ENCODE measurements around the gene WDR83. TPM values are rescaled to one million over a fixed set of nuclear protein-coding genes. Genes with fewer than 3 reads are reported as not detected.
A peak's percentile ranks its signal among the peaks of the same experiment; 100 is the strongest.

Gene WDR83
- total RNA-seq, 1 donor from 2014 or later, result 16.3 TPM

DNA sequence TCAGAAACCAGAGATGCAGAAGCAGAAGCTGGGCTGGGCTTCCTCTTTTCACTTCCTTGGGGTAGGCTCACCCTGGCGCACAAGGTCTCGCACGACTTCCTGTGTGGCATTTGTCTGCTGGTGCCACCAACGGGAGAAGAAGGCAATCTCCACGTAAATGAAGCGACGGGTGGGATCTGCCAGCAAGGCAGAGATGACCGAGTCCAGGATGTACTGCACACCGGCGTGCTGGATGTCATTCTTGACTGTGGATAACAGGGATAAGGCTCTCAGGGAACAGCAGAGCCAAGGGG, 1.4 kb upstream of the WDR83 start:
- Mint-ChIP-seq H3K4me1 (ENCODE audit: low read depth, unreplicated experiment) (peaks cover 16% of the 10 kb centered on the region), H3K9me3 (ENCODE audit: unreplicated experiment) (peaks cover 2% of the 10 kb centered on the region), H3K4me3 (ENCODE audit: unreplicated experiment) (no peak overlapping the region), H3K27ac (ENCODE audit: unreplicated experiment) (no peak overlapping the region), H3K27me3 (ENCODE audit: unreplicated experiment) (peaks cover 8% of the 10 kb centered on the region), H3K36me3 (ENCODE audit: unreplicated experiment) (no peaks in the 10 kb centered on the region)
- TF ChIP-seq, protein P1, sequence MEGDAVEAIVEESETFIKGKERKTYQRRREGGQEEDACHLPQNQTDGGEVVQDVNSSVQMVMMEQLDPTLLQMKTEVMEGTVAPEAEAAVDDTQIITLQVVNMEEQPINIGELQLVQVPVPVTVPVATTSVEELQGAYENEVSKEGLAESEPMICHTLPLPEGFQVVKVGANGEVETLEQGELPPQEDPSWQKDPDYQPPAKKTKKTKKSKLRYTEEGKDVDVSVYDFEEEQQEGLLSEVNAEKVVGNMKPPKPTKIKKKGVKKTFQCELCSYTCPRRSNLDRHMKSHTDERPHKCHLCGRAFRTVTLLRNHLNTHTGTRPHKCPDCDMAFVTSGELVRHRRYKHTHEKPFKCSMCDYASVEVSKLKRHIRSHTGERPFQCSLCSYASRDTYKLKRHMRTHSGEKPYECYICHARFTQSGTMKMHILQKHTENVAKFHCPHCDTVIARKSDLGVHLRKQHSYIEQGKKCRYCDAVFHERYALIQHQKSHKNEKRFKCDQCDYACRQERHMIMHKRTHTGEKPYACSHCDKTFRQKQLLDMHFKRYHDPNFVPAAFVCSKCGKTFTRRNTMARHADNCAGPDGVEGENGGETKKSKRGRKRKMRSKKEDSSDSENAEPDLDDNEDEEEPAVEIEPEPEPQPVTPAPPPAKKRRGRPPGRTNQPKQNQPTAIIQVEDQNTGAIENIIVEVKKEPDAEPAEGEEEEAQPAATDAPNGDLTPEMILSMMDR (IDR thresholded peaks at IDR 0.05; ENCODE audit: partially characterized antibody, unreplicated experiment), result no peak
- DNase-seq, result no peak

DNA sequence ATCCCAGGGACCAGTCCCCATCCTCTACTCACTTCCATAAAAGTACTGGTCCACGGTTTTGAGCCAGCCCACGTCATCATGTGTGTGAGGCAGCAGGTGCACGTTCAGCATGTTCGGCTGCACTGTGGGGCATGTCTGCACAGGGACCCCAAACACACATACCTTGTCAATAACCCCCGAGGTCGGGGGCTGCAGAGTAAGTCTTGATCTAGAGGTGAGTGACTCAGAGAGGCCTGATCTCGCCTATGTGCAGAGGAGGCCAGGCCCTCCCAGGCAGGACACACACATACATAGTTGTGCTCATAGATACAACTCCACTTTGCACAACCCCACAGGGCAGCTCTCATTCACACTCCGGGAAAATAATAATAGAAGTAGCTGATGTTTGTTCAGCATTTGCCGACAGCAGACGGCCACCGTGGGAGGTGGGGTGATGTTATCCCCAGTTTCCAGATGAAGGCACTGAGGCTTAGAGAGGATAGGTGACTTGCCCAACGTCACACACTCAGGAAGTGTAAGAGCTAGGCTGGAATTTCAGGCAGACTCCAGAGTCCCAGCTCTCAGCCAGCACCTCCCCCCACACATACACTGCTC, 839 bp upstream of the WDR83 start:
- Mint-ChIP-seq H3K4me1 (ENCODE audit: low read depth, unreplicated experiment) (peaks cover 16% of the 10 kb centered on the region), H3K9me3 (ENCODE audit: unreplicated experiment) (peaks cover 3% of the 10 kb centered on the region), H3K4me3 (ENCODE audit: unreplicated experiment) (peak overlapping the region; percentile 94), H3K27ac (ENCODE audit: unreplicated experiment) (peak overlapping the region; percentile 86), H3K27me3 (ENCODE audit: unreplicated experiment) (peaks cover 8% of the 10 kb centered on the region), H3K36me3 (ENCODE audit: unreplicated experiment) (no peaks in the 10 kb centered on the region)
- DNase-seq, result no peak
- TF ChIP-seq, protein P1 (IDR thresholded peaks at IDR 0.05; ENCODE audit: partially characterized antibody, unreplicated experiment), result no peak

DNA sequence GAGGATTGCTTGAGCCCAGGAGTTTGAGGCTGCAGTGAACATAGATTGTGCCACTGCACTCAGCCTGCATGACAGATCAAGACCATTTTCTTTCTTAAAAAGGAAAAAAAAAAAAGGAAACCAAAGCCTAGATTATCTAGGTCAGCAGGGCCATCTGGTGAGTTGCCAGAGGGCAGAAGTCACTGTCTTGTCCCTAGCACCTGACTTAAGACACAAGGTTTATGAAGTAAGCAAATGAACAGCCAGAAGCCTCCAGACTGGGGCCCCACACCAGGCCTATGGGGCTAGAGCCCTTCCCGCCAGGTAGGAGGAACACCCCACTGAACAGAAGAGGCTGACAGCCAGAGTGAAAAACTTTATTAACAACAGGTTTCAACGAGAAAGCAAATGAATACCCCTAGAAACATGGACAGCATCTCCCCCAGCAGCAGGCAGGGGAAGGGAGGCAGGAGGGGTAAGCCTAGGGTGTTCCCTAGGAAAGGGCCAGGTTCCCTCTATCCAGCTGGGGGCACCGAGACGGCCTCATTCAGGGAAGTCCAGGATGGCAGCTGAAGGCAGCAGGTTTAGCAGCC, 1.2 kb downstream of the WDR83 start:
- TF ChIP-seq, protein P1 (IDR thresholded peaks at IDR 0.05; ENCODE audit: partially characterized antibody, unreplicated experiment), result no peak
- Mint-ChIP-seq H3K27ac (ENCODE audit: unreplicated experiment) (no peak overlapping the region), H3K9me3 (ENCODE audit: unreplicated experiment) (peaks cover 8% of the 10 kb centered on the region), H3K27me3 (ENCODE audit: unreplicated experiment) (peaks cover 11% of the 10 kb centered on the region), H3K36me3 (ENCODE audit: unreplicated experiment) (no peaks in the 10 kb centered on the region), H3K4me1 (ENCODE audit: low read depth, unreplicated experiment) (peaks cover 16% of the 10 kb centered on the region), H3K4me3 (ENCODE audit: unreplicated experiment) (peak overlapping the region; percentile 99)
- no peak for DNase-seq

DNA sequence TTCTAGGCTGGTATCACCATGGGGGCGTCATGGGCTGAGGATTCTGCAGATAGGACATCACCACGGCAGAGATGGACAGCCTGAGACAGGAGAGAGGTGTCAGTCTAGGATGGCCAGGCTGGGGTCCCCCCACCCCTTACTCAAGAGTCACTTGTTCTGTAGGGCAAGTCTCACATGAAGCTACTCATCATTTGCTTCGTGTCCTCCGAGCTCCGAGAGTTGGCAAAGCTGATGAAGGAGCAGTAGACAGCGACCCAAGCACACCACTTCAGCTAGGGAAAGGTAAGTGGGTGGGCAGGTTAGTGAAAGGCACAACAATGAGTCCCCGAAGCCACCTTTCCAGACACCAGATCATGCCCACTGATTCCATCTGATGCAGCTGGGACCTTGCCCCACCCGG, 1.7 kb downstream of the WDR83 start:
- no peak for DNase-seq
- Mint-ChIP-seq H3K4me3 (ENCODE audit: unreplicated experiment) (peak overlapping the region; percentile 99), H3K4me1 (ENCODE audit: low read depth, unreplicated experiment) (peaks cover 16% of the 10 kb centered on the region), H3K36me3 (ENCODE audit: unreplicated experiment) (no peaks in the 10 kb centered on the region), H3K27me3 (ENCODE audit: unreplicated experiment) (peaks cover 11% of the 10 kb centered on the region), H3K27ac (ENCODE audit: unreplicated experiment) (peak overlapping the region; percentile 100), H3K9me3 (ENCODE audit: unreplicated experiment) (peaks cover 8% of the 10 kb centered on the region)
- TF ChIP-seq, protein P1 (IDR thresholded peaks at IDR 0.05; ENCODE audit: partially characterized antibody, unreplicated experiment), result no peak

DNA sequence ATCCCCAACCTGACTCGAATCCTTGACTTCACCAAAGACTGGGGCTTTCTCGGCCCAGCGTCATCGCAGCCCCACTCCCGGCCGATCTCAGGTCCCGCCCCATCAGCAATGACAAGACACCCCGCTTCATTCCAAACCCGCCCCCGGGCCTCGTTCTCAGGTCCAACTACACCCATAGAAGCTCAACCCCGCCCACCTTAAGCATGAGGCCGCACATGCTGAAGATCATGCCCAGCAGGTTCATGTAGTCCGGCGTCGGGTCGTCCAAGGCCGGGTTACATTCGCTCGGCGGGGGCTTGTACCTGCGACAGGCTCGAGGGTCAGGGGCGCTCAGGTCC, 2.3 kb downstream of the WDR83 start:
- H3K27me3 Mint-ChIP-seq (ENCODE audit: unreplicated experiment), result peaks cover 11% of the 10 kb centered on the region
- peak overlapping the region; percentile 100 for H3K27ac Mint-ChIP-seq (ENCODE audit: unreplicated experiment)
- peak; percentile 48 for DNase-seq
- no peaks in the 10 kb centered on the region for H3K36me3 Mint-ChIP-seq (ENCODE audit: unreplicated experiment)
- peak overlapping the region; percentile 99 for H3K4me3 Mint-ChIP-seq (ENCODE audit: unreplicated experiment)
- peaks cover 16% of the 10 kb centered on the region for H3K4me1 Mint-ChIP-seq (ENCODE audit: low read depth, unreplicated experiment)
- TF ChIP-seq, protein P1 (IDR thresholded peaks at IDR 0.05; ENCODE audit: partially characterized antibody, unreplicated experiment), result no peak
- peaks cover 8% of the 10 kb centered on the region for H3K9me3 Mint-ChIP-seq (ENCODE audit: unreplicated experiment)

Data from glutamatergic neuron (in vitro differentiated cells).